K562 (cell line): ENCODE measurements around the gene TMEM167B. TPM values are rescaled to one million over a fixed set of nuclear protein-coding genes. Genes with fewer than 3 reads are reported as not detected.

Experiments
- ARID3A ChIP-seq: IDR thresholded peaks from 2 replicates; pipeline ENCODE4 v1.6.1; 2012; ENCODE audit warnings: low read depth, low read length, improper control_type of control experiment, borderline replicate concordance
- ARNT ChIP-seq, 2 experiments: fragments of 450-650 bp; IDR thresholded peaks; 2 replicates each; pipeline ENCODE4 v1.6.1; 2016; ENCODE audit warnings: mild to moderate bottlenecking in 1 of 2
- CBFB ChIP-seq: sonication (generic); formaldehyde crosslinking; IDR thresholded peaks from 2 replicates; pipeline ENCODE4 v1.4.0; 2020; ENCODE audit warnings: mild to moderate bottlenecking, missing genetic modification reagents
- CTCFL ChIP-seq: IDR thresholded peaks from 2 replicates; pipeline ENCODE4 v1.6.1; 2011; ENCODE audit warnings: borderline replicate concordance, low read depth, mild to moderate bottlenecking, moderate library complexity, low read length; ENCODE audit not compliant: insufficient read depth, poor library complexity, severe bottlenecking
- DPF2 ChIP-seq: fragments of 450-650 bp; IDR thresholded peaks from 2 replicates; pipeline ENCODE4 v1.6.1; 2016
- E4F1 ChIP-seq: fragments of 250-450 bp; sonication (Bioruptor Pico); IDR thresholded peaks from 2 replicates; pipeline ENCODE4 v1.5.0; 2021; ENCODE audit warnings: mild to moderate bottlenecking, borderline replicate concordance
- ETS2 ChIP-seq: IDR thresholded peaks from 2 replicates; pipeline ENCODE4 v1.6.1; 2016; ENCODE audit warnings: borderline replicate concordance, missing genetic modification characterization, mild to moderate bottlenecking, moderate library complexity, missing compliant biosample characterization; ENCODE audit not compliant: poor library complexity, severe bottlenecking
- GATAD2A ChIP-seq: fragments of 450-650 bp; IDR thresholded peaks from 2 replicates; pipeline ENCODE4 v1.6.1; 2017
- ILF3 ChIP-seq: fragments of 450-650 bp; IDR thresholded peaks from 2 replicates; pipeline ENCODE4 v1.6.1; 2018; ENCODE audit warnings: antibody characterized with exemption, mild to moderate bottlenecking, moderate library complexity, borderline replicate concordance
- NFATC3 ChIP-seq: fragments of 450-650 bp; IDR thresholded peaks from 2 replicates; pipeline ENCODE4 v1.6.1; 2017; ENCODE audit warnings: mild to moderate bottlenecking
- PURB ChIP-seq: sonication (generic); formaldehyde crosslinking; IDR thresholded peaks from 2 replicates; pipeline ENCODE4 v1.9.0; 2021; ENCODE audit warnings: low read depth, mild to moderate bottlenecking, missing genetic modification reagents
- PYGO2 ChIP-seq: fragments of 450-650 bp; IDR thresholded peaks from 2 replicates; pipeline ENCODE4 v1.6.1; 2016; ENCODE audit warnings: mild to moderate bottlenecking, missing genetic modification characterization, moderate library complexity, missing compliant biosample characterization
- SNRNP70 ChIP-seq: fragments of 200-400 bp; formaldehyde crosslinking; optimal IDR thresholded peaks from 2 replicates; pipeline ENCODE3; 2017; ENCODE audit warnings: low read depth, low read length
- SP1 ChIP-seq: sonication (generic); formaldehyde crosslinking; IDR thresholded peaks from 2 replicates; pipeline ENCODE4 v1.8.1; 2022; ENCODE audit warnings: mild to moderate bottlenecking, missing genetic modification reagents
- SRSF1 ChIP-seq: fragments of 200-400 bp; formaldehyde crosslinking; IDR thresholded peaks from 2 replicates; pipeline ENCODE4 v1.6.1; 2017; ENCODE audit warnings: mild to moderate bottlenecking, low read depth, low read length, moderate library complexity
- TEAD1 ChIP-seq, 2 experiments: fragments of 450-650 bp in 1 of 2; sonication (generic) in 1 of 2; formaldehyde crosslinking; IDR thresholded peaks; 2 replicates each; pipeline versions ENCODE4 v1.4.0 to v1.8.0; 2020 to 2022; ENCODE audit warnings: mild to moderate bottlenecking in 2 of 2, missing genetic modification reagents in 1 of 2
- TRIM24 ChIP-seq, 2 experiments: fragments of 450-650 bp; IDR thresholded peaks; 2 replicates each; pipeline ENCODE4 v1.6.1; 2016
- U2AF1 ChIP-seq: fragments of 200-400 bp; formaldehyde crosslinking; optimal IDR thresholded peaks from 2 replicates; pipeline ENCODE3; 2017; ENCODE audit warnings: mild to moderate bottlenecking, low read depth, low read length, moderate library complexity
- WHSC1 ChIP-seq: IDR thresholded peaks from one replicate; pipeline ENCODE4 v1.6.1; 2012; ENCODE audit warnings: low read length, control low read depth, inconsistent platforms
- ZNF212 ChIP-seq: fragments of 450-650 bp; formaldehyde crosslinking; IDR thresholded peaks from 2 replicates; pipeline ENCODE4 v1.4.0; 2020; ENCODE audit warnings: mild to moderate bottlenecking
- ZNF253 ChIP-seq: fragments of 250-450 bp; sonication (Bioruptor Pico); conservative IDR thresholded peaks from 2 replicates; pipeline ENCODE4 v1.6.1; 2021; ENCODE audit warnings: mild to moderate bottlenecking
- polyA plus RNA-seq, 8 experiments: library from polyadenylated mRNA; depleted of rRNA in 4 of 8; stranded (reverse) in 5 of 8; unstranded in 3 of 8; fragments of >200 nt; fragmentation: Nextera tagmentation in 2 of 8; fragmentation: Illumina TruSeq in 1 of 8; extraction: Ambion mirVana in 2 of 8; extraction: Trizol in 1 of 8; gene quantifications; 2 replicates each; pipeline versions ENCODE4 v1.2.1 to v1.2.3, GENCODE V29; 2011 to 2014; ENCODE audit warnings: inconsistent platforms in 1 of 8, missing spikeins in 1 of 8
- total RNA-seq, 7 experiments: library from RNA; depleted of rRNA in 6 of 7; stranded (reverse); fragments of >200 nt in 6 of 7; fragmentation: Illumina TruSeq in 2 of 7; extraction: Trizol in 2 of 7; gene quantifications; 2 replicates each; pipeline versions ENCODE4 v1.2.1 to v1.2.3, GENCODE V29; 2011 to 2021; ENCODE audit warnings: low replicate concordance in 1 of 7
- TF ChIP-seq, protein P1 (sequence below): fragments of 450-650 bp; formaldehyde crosslinking; IDR thresholded peaks from 2 replicates; pipeline ENCODE4 v1.4.0; 2022; ENCODE audit warnings: mild to moderate bottlenecking, moderate library complexity

TMEM167B gene
- total and polyA plus RNA-seq, 9 of the 15 experiments (the other 6 are each of a cell fraction or from before 2014, with no cell fraction given) = 17.2 to 36.4 (median 32.2) TPM

- TF ChIP-seq SRSF1 (no peak), GATAD2A (peak; percentile 95), CBFB (CRISPR knock-in tag) (no peak), PURB (CRISPR knock-in tag) (no peak), CTCFL (no peak), E4F1 (CRISPR knock-in tag) (no peak), ETS2 (no peak), SNRNP70 (no peak), ARID3A (no peak), TRIM24 (IDR thresholded peaks at IDR 0.05) (peak; percentile 97), WHSC1 (no peak), ZNF253 (CRISPR knock-in tag) (no peak), TEAD1 (CRISPR knock-in tag; IDR thresholded peaks at IDR 0.05) (peak in 1 of 2 experiments; percentile 29; a peak in 1 of 4 replicates), DPF2 (peak; percentile 94), U2AF1 (no peak), ZNF212 (CRISPR knock-in tag) (no peak), NFATC3 (no peak), ILF3 (no peak), PYGO2 (tag) (no peak), ARNT (IDR thresholded peaks at IDR 0.05) (peak in 1 of 2 experiments; percentile 80; a peak in 1 of 4 replicates), SP1 (no peak)
- TF ChIP-seq, protein P1, sequence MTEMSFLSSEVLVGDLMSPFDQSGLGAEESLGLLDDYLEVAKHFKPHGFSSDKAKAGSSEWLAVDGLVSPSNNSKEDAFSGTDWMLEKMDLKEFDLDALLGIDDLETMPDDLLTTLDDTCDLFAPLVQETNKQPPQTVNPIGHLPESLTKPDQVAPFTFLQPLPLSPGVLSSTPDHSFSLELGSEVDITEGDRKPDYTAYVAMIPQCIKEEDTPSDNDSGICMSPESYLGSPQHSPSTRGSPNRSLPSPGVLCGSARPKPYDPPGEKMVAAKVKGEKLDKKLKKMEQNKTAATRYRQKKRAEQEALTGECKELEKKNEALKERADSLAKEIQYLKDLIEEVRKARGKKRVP = no peak
Measured at GRCh38 chr1:109134423-109134822, 43.9 kb downstream of the TMEM167B start (continued).
